Breast epithelium (tissue), 3 donors: ENCODE measurements around the gene SPRR4.

Source experiments
- CTCF ChIP-seq, 3 donors: fragments of 450-650 bp; IDR thresholded peaks; one replicate each; pipeline ENCODE4 v1.5.1; 2016 to 2017; ENCODE audit warnings: antibody characterized with exemption in 3 of 3, mild to moderate bottlenecking in 3 of 3, moderate library complexity in 3 of 3
- POLR2A ChIP-seq: fragments of 450-650 bp; IDR thresholded peaks from one replicate; pipeline ENCODE4 v1.6.1; 2016; ENCODE audit warnings: antibody characterized with exemption, mild to moderate bottlenecking, moderate library complexity
- POLR2AphosphoS5 ChIP-seq, 3 donors: sonication (generic); formaldehyde crosslinking; IDR thresholded peaks; one replicate each; pipeline ENCODE4 v1.6.1; 2017; ENCODE audit warnings: antibody characterized with exemption in 3 of 3

GRCh38 chr1:152924191-152924590 is 46.3 kb upstream of the SPRR4 start:
- TF ChIP-seq CTCF (IDR thresholded peaks at IDR 0.05) (no peak), POLR2AphosphoS5 (IDR thresholded peaks at IDR 0.05) (no peak), POLR2A (no peak)
